HepG2 (cell line): ENCODE results near the gene ALX1. TPM values are rescaled to one million over a fixed set of nuclear protein-coding genes. Genes with fewer than 3 reads are reported as not detected.

Experiments
- ATAC-seq: fragments of 200-7000 bp; cut with Tn5 transposase; 3 replicates; pipeline ENCODE4 v1.9.1; 2020; ENCODE audit warnings: mild to moderate bottlenecking, moderate library complexity
- BruUV-seq: library from RNA; stranded (reverse); fragments of 400-500 nt; replicated peaks from 2 replicates; lab custom pipeline; 2021; lab: Mats Ljungman, UMichigan
- CTCF ChIA-PET: fragments of 300-600 bp; formaldehyde crosslinking; extraction: SDS; loops from one replicate; lab custom pipeline; 2021; ENCODE audit warnings: low total read pairs, inconsistent platforms, low intra/inter-chr PET ratio; lab: Yijun Ruan, JAX
- POLR2A ChIA-PET: fragments of 350-600 bp; sonication (Branson Sonifier 250); formaldehyde crosslinking; loops from one replicate; lab custom pipeline; 2020; ENCODE audit warnings: antibody characterized with exemption, inconsistent platforms; lab: Yijun Ruan, JAX
- DNase-seq: peaks from one replicate; pipeline ENCODE4 v3.0.0-alpha.2; 2015; ENCODE audit warnings: low spot score
- FAIRE-seq: peaks from 3 replicates; lab custom pipeline; 2011; peaks lifted over from hg19 to GRCh38; lab: Jason Lieb, UNC
- H2AFZ ChIP-seq: one replicate; pipeline ENCODE4 v1.6.1; 2011; ENCODE audit warnings: low read length, inconsistent platforms
- H3K27ac ChIP-seq: fragments of 300-600 bp; 3 replicates; pipeline ENCODE4 v1.8.0; 2011; ENCODE audit warnings: mixed run types, mild to moderate bottlenecking, mixed read lengths, low read length, inconsistent platforms; ENCODE audit not compliant: insufficient read depth; ENCODE audit errors: extremely low read length
- H3K27me3 ChIP-seq, 2 experiments: fragments of 200-600 bp in 1 of 2; 2 replicates in 1 of 2; 3 replicates in 1 of 2; pipeline versions ENCODE4 v1.6.0 to v1.8.0; 2011; ENCODE audit warnings: low read length in 2 of 2, mild to moderate bottlenecking in 2 of 2, moderate library complexity in 2 of 2, inconsistent platforms in 1 of 2; ENCODE audit not compliant: insufficient read depth in 2 of 2, control insufficient read depth in 1 of 2
- H3K36me3 ChIP-seq, 2 experiments: fragments of 200-600 bp in 1 of 2; replicated peaks in 1 of 2; 2 replicates in 1 of 2; 3 replicates in 1 of 2; pipeline versions ENCODE4 v1.5.1 to v1.8.0; 2011; ENCODE audit warnings: low read length in 2 of 2, inconsistent platforms in 1 of 2; ENCODE audit not compliant: insufficient read depth in 2 of 2, control insufficient read depth in 1 of 2
- H3K4me1 ChIP-seq: 2 replicates; pipeline ENCODE4 v1.5.1; 2012; ENCODE audit warnings: low read length, inconsistent platforms; ENCODE audit not compliant: insufficient read depth
- H3K4me2 ChIP-seq: 2 replicates; pipeline ENCODE4 v1.6.0; 2011; ENCODE audit warnings: low read depth, low read length, inconsistent platforms
- H3K4me3 ChIP-seq, 3 experiments: fragments of 200-600 bp in 1 of 3; sonication (generic), shearing (Covaris generic) in 1 of 3; replicated peaks in 1 of 3; 2 replicates each; pipeline ENCODE4 v1.5.1; 2011 to 2016; ENCODE audit warnings: low read length in 3 of 3, inconsistent platforms in 2 of 3, low read depth in 2 of 3, mild to moderate bottlenecking in 2 of 3, control low read depth in 1 of 3, mixed read lengths in 1 of 3; ENCODE audit not compliant: insufficient read depth in 1 of 3
- H3K79me2 ChIP-seq: one replicate; pipeline ENCODE4 v1.6.1; 2011; ENCODE audit warnings: low read length, inconsistent platforms; ENCODE audit not compliant: insufficient read depth
- H3K9ac ChIP-seq: 2 replicates; pipeline ENCODE4 v1.6.0; 2011; ENCODE audit warnings: mild to moderate bottlenecking, low read depth, low read length, inconsistent platforms; ENCODE audit not compliant: insufficient read depth
- H3K9me3 ChIP-seq: 2 replicates; pipeline ENCODE4 v1.5.1; 2012; ENCODE audit warnings: mild to moderate bottlenecking, low read length
- H4K20me1 ChIP-seq: 2 replicates; pipeline ENCODE4 v1.6.0; 2011; ENCODE audit warnings: inconsistent platforms, mild to moderate bottlenecking, low read length, moderate library complexity; ENCODE audit not compliant: insufficient read depth
- ARNTL ChIP-seq: sonication (generic); formaldehyde crosslinking; IDR thresholded peaks from 2 replicates; pipeline ENCODE4 v1.4.0; 2020; ENCODE audit warnings: mild to moderate bottlenecking, missing genetic modification reagents
- ATAD3A ChIP-seq: sonication (generic); formaldehyde crosslinking; IDR thresholded peaks from 2 replicates; pipeline ENCODE4 v1.4.0; 2020; ENCODE audit warnings: missing genetic modification reagents
- ATRX ChIP-seq: sonication (generic); formaldehyde crosslinking; IDR thresholded peaks from 2 replicates; pipeline ENCODE4 v1.4.0; 2020; ENCODE audit warnings: missing genetic modification reagents, borderline replicate concordance
- CENPBD1 ChIP-seq: sonication (generic); formaldehyde crosslinking; IDR thresholded peaks from 2 replicates; pipeline ENCODE4 v1.8.0; 2022; ENCODE audit warnings: missing genetic modification reagents, low read depth, mild to moderate bottlenecking, borderline replicate concordance
- CERS6 ChIP-seq: sonication (generic); formaldehyde crosslinking; IDR thresholded peaks from 2 replicates; pipeline ENCODE4 v1.5.0; 2020; ENCODE audit warnings: missing genetic modification reagents
- ELF4 ChIP-seq: sonication (generic); formaldehyde crosslinking; IDR thresholded peaks from 2 replicates; pipeline ENCODE4 v1.5.0; 2020; ENCODE audit warnings: missing genetic modification reagents, mild to moderate bottlenecking, moderate library complexity, borderline replicate concordance
- FLYWCH1 ChIP-seq: sonication (generic); formaldehyde crosslinking; IDR thresholded peaks from 2 replicates; pipeline ENCODE4 v1.8.1; 2023; ENCODE audit warnings: mild to moderate bottlenecking, missing genetic modification reagents
- JUNB ChIP-seq: sonication (generic); formaldehyde crosslinking; IDR thresholded peaks from 2 replicates; pipeline ENCODE4 v1.8.0; 2022; ENCODE audit warnings: missing genetic modification reagents, mild to moderate bottlenecking, borderline replicate concordance
- KDM5B ChIP-seq: sonication (generic); formaldehyde crosslinking; IDR thresholded peaks from 2 replicates; pipeline ENCODE4 v1.4.0; 2020; ENCODE audit warnings: missing genetic modification reagents, mild to moderate bottlenecking, borderline replicate concordance
- NFIC ChIP-seq: IDR thresholded peaks from 2 replicates; pipeline ENCODE4 v1.6.1; 2012; ENCODE audit warnings: mild to moderate bottlenecking, low read length, inconsistent platforms
- PRDM10 ChIP-seq: sonication (generic); formaldehyde crosslinking; IDR thresholded peaks from 2 replicates; pipeline ENCODE4 v1.4.0; 2020; ENCODE audit warnings: low read depth, missing genetic modification reagents
- TCF12 ChIP-seq, 2 experiments: fragments of 450-650 bp in 1 of 2; sonication (generic) in 1 of 2; formaldehyde crosslinking in 1 of 2; IDR thresholded peaks; 2 replicates each; pipeline versions ENCODE4 v1.6.1 to v1.8.0; 2017 to 2022; ENCODE audit warnings: antibody characterized with exemption in 1 of 2, mild to moderate bottlenecking in 1 of 2, missing genetic modification reagents in 1 of 2, moderate library complexity in 1 of 2
- ZNF563 ChIP-seq: sonication (generic); formaldehyde crosslinking; IDR thresholded peaks from 2 replicates; pipeline ENCODE4 v1.8.0; 2022; ENCODE audit warnings: mild to moderate bottlenecking, moderate library complexity, missing genetic modification reagents
- WGBS: methylation state at CpG from one replicate; pipeline ENCODE4 v1.1.6; 2017; ENCODE audit warnings: low lambda C conversion rate; 5-methylcytosine and 5-hydroxymethylcytosine counted together
- in situ Hi-C: cut with HindIII; loops from 2 replicates; pipeline ENCODE4 v1.10.0; 2017; ENCODE audit warnings: low pct_unique_long_range_greater_than_20kb; ENCODE audit not compliant: extremely low pct_ligation_motif_present
- intact Hi-C: fragments of 100-400 bp; cut with micrococcal nuclease; formaldehyde crosslinking; loops from one replicate; pipeline ENCODE4 v1.10.0; 2022; ENCODE audit not compliant: unreplicated experiment
- polyA plus RNA-seq, 8 experiments: library from polyadenylated mRNA; depleted of rRNA in 3 of 8; stranded (reverse) in 7 of 8; unstranded in 1 of 8; fragments of >200 nt; fragmentation: Illumina TruSeq in 4 of 8; extraction: Trizol in 4 of 8; gene quantifications; 2 replicates each; pipeline versions ENCODE4 v1.2.1 to v1.2.3, GENCODE V29; 2011 to 2016; ENCODE audit warnings: low read depth in 4 of 8, missing spikeins in 1 of 8, mixed read lengths in 1 of 8; ENCODE audit not compliant: insufficient read depth in 1 of 8
- total RNA-seq, 5 experiments: library from RNA; depleted of rRNA; stranded (reverse); fragments of >200 nt; fragmentation: Illumina TruSeq; extraction: Trizol; gene quantifications; 2 replicates each; pipeline ENCODE4 v1.2.3, GENCODE V29; 2016; ENCODE audit warnings: low read depth in 1 of 5

Gene ALX1
- total and polyA plus RNA-seq, 2 of the 13 experiments (the other 11 are each of a cell fraction or from before 2014, with no cell fraction given): not detected

GRCh38 chr12:85257671-85258070, 22.3 kb upstream of the ALX1 start:
- POLR2A ChIA-PET: no interaction called here
- Histone ChIP-seq H4K20me1 (no peaks in the 10 kb centered on the region), H3K4me1 (no peaks in the 10 kb centered on the region)
- FAIRE-seq: no peak
- no peak for TF ChIP-seq ELF4 (CRISPR knock-in tag)
- no peak for TF ChIP-seq CERS6
- TF ChIP-seq ATRX (CRISPR knock-in tag): no peak
- TF ChIP-seq ARNTL (CRISPR knock-in tag): no peak
- TF ChIP-seq FLYWCH1 (CRISPR knock-in tag): no peak
- no peak for TF ChIP-seq CENPBD1
- no peak for TF ChIP-seq NFIC
- no peak for TF ChIP-seq PRDM10 (CRISPR knock-in tag)
- TF ChIP-seq ZNF563: no peak
- TF ChIP-seq ATAD3A: no peak
- TF ChIP-seq TCF12 (IDR thresholded peaks at IDR 0.05): no peak
- no peak for TF ChIP-seq TCF12 (CRISPR knock-in tag; IDR thresholded peaks at IDR 0.05)
- TF ChIP-seq KDM5B: no peak
- no peak for TF ChIP-seq JUNB (CRISPR knock-in tag)
- TF ChIP-seq, all 625 proteins: peak for 0
- no peak overlapping the region for H3K4me3 ChIP-seq
- intact Hi-C loops (no loop called here), in situ Hi-C loops (no loop called here)
- no peak overlapping the region for H3K9ac ChIP-seq
- DNase-seq: no peak
- no peak for ATAC-seq
- H3K36me3 ChIP-seq: no peaks in the 10 kb centered on the region
- CTCF ChIA-PET: no interaction called here
- H3K79me2 ChIP-seq: no peaks in the 10 kb centered on the region
- H3K4me2 ChIP-seq: no peak overlapping the region
- H3K27ac ChIP-seq: no peak overlapping the region
- H3K27me3 ChIP-seq: no peaks in the 10 kb centered on the region
- no peaks in the 10 kb centered on the region for H3K9me3 ChIP-seq
- 50% methylated on average over 1 of the region's 1 CpG for WGBS
- no TSS peak for BruUV-seq
- no peak overlapping the region for H2AFZ ChIP-seq
